Activated CD8-positive, alpha-beta T cell treated with anti-CD3 and anti-CD28 coated beads for 36 hours (primary cell): ENCODE data around the gene ATP6V0D1. TPM values are rescaled to one million over a fixed set of nuclear protein-coding genes. Genes with fewer than 3 reads are reported as not detected.
A peak's percentile ranks its signal among the peaks of the same experiment; 100 is the strongest.

Experiments
- ATAC-seq: fragments of 200-7000 bp; cut with Tn5 transposase; one replicate; pipeline ENCODE4 v1.10.0; 2021; ENCODE audit warnings: mild to moderate bottlenecking, moderate library complexity
- CTCF ChIA-PET: fragments of 350-600 bp; sonication (Branson Sonifier 250); formaldehyde crosslinking; loops from one replicate; lab custom pipeline; 2021; ENCODE audit warnings: antibody characterized with exemption; lab: Charles Lee
- POLR2A ChIA-PET: fragments of 350-600 bp; sonication (Branson Sonifier 250); formaldehyde crosslinking; loops from one replicate; lab custom pipeline; 2021; ENCODE audit warnings: antibody characterized with exemption; lab: Charles Lee
- DNase-seq: peaks from one replicate; pipeline ENCODE4 v3.0.0-alpha.2; 2020
- H3K27ac Mint-ChIP-seq: one replicate; pipeline ENCODE4 v1.8.0; 2021; ENCODE audit warnings: mild to moderate bottlenecking, mixed read lengths
- H3K27me3 Mint-ChIP-seq: one replicate; pipeline ENCODE4 v1.8.0; 2021; ENCODE audit warnings: mixed read lengths
- H3K36me3 Mint-ChIP-seq: one replicate; pipeline ENCODE4 v1.8.0; 2021; ENCODE audit warnings: low read depth, mixed read lengths
- H3K4me1 Mint-ChIP-seq: one replicate; pipeline ENCODE4 v1.8.0; 2021; ENCODE audit warnings: low read depth, mixed read lengths
- H3K4me3 Mint-ChIP-seq: one replicate; pipeline ENCODE4 v1.8.0; 2021; ENCODE audit warnings: mild to moderate bottlenecking, moderate library complexity, mixed read lengths
- H3K9me3 Mint-ChIP-seq: one replicate; pipeline ENCODE4 v1.8.0; 2021; ENCODE audit warnings: mixed read lengths
- CTCF ChIP-seq: fragments of 200-600 bp; IDR thresholded peaks from one replicate; pipeline ENCODE4 v1.8.0; 2022; ENCODE audit warnings: antibody characterized with exemption, mild to moderate bottlenecking
- intact Hi-C: fragments of 100-400 bp; cut with micrococcal nuclease; formaldehyde crosslinking; loops from one replicate; pipeline ENCODE4 v1.10.0; 2022
- total RNA-seq, 2 experiments: library from RNA; stranded (reverse); gene quantifications; one replicate each; pipeline ENCODE4 v1.2.3, GENCODE V29; 2021

The ATP6V0D1 gene
- 10 to 100 TPM; 17.5 to 18.2 TPM for total RNA-seq

GRCh38 chr16:67480833-67481560 is at the start of gene ATP6V0D1:
Gene ATP6V0D1, minus strand, starts transcription at chr16:67481157. Its CDS starts 71 bp downstream, at chr16:67481086.
- H3K4me1 Mint-ChIP-seq: peaks cover 30% of the 10 kb centered on the region
- POLR2A ChIA-PET: interaction anchor here (0.6 to 3.3 kb wide), 13 partner anchors 10 to 365 kb away, joined by 3 to 9 read pairs (median 3); partner anchors contain the start of genes ACD and RANBP10
- intact Hi-C loops: no loop called here
- ATAC-seq: peak; percentile 92
- TF ChIP-seq CTCF: peak; percentile 75
- DNase-seq: peak; percentile 99
- CTCF ChIA-PET: interaction anchor here (0.7 to 4.9 kb wide), 43 partner anchors 10 to 403 kb away, joined by 3 to 60 read pairs (median 4); partner anchors contain the start of genes ACD, C16orf86, CARMIL2 and CTCF
- peaks cover 10% of the 10 kb centered on the region for H3K36me3 Mint-ChIP-seq
- peak within 1 kb of the TSS; percentile 93 for H3K4me3 Mint-ChIP-seq
- peak within 1 kb of the TSS; percentile 99 for H3K27ac Mint-ChIP-seq
- H3K27me3 Mint-ChIP-seq: no peaks in the 10 kb centered on the region
- H3K9me3 Mint-ChIP-seq: no peaks in the 10 kb centered on the region

GRCh38 chr16:67530013-67530939 is 49.3 kb upstream of the ATP6V0D1 start:
- peak; percentile 47 for ATAC-seq
- ChIA-PET CTCF (interaction anchor here (1.1 to 11.4 kb wide), 5 partner anchors 8 to 138 kb away, joined by 6 to 135 read pairs (median 8); partner anchors contain the start of gene CARMIL2), POLR2A (interaction anchor here (0.7 to 1.5 kb wide), 7 partner anchors 9 to 129 kb away, joined by 3 to 6 read pairs (median 3); partner anchors contain the start of genes ACD and CTCF)
- no peaks in the 10 kb centered on the region for H3K36me3 Mint-ChIP-seq
- H3K4me3 Mint-ChIP-seq: peak overlapping the region; percentile 68
- H3K27me3 Mint-ChIP-seq: peaks cover 27% of the 10 kb centered on the region
- no peaks in the 10 kb centered on the region for H3K9me3 Mint-ChIP-seq
- H3K27ac Mint-ChIP-seq: no peak overlapping the region
- H3K4me1 Mint-ChIP-seq: peaks cover 15% of the 10 kb centered on the region
- DNase-seq: peak; percentile 42
- intact Hi-C loops: no loop called here
- no peak for TF ChIP-seq CTCF

GRCh38 chr16:67529582-67530012 is 48.6 kb upstream of the ATP6V0D1 start:
- H3K4me1 Mint-ChIP-seq: peaks cover 15% of the 10 kb centered on the region
- ATAC-seq (no peak), DNase-seq (no peak)
- H3K27me3 Mint-ChIP-seq: peaks cover 27% of the 10 kb centered on the region
- no peaks in the 10 kb centered on the region for H3K9me3 Mint-ChIP-seq
- no peak for TF ChIP-seq CTCF
- H3K36me3 Mint-ChIP-seq: no peaks in the 10 kb centered on the region
- ChIA-PET CTCF (interaction anchor here (1.1 to 11.4 kb wide), 7 partner anchors 7 to 139 kb away, joined by 3 to 135 read pairs (median 8); partner anchors contain the start of gene CARMIL2), POLR2A (interaction anchor here (0.7 to 1.4 kb wide), 5 partner anchors 9 to 130 kb away, joined by 3 to 6 read pairs (median 3); partner anchors contain the start of gene ACD)
- intact Hi-C loops: no loop called here
- peak overlapping the region; percentile 5 for H3K27ac Mint-ChIP-seq
- H3K4me3 Mint-ChIP-seq: peak overlapping the region; percentile 68

- POLR2A ChIA-PET: interaction anchor here (0.6 to 1.3 kb wide), 7 partner anchors 8 to 131 kb away, joined by 3 to 6 read pairs (median 4); partner anchors contain the start of gene ACD
- peak; percentile 40 for DNase-seq
- Mint-ChIP-seq H3K4me1 (peaks cover 15% of the 10 kb centered on the region), H3K9me3 (no peaks in the 10 kb centered on the region), H3K27ac (no peak overlapping the region), H3K27me3 (peaks cover 27% of the 10 kb centered on the region), H3K4me3 (peak overlapping the region; percentile 68), H3K36me3 (no peaks in the 10 kb centered on the region)
- CTCF ChIA-PET: interaction anchor here (1.1 to 11.4 kb wide), 8 partner anchors 7 to 139 kb away, joined by 3 to 135 read pairs (median 7); partner anchors contain the start of gene CARMIL2
- peak; percentile 47 for ATAC-seq
- no peak for TF ChIP-seq CTCF
- intact Hi-C loops: no loop called here
These were observed 48.1 kb upstream of the ATP6V0D1 start for GRCh38 chr16:67528870-67529581.
